ENCODE measurements around the gene TNIK.
"Not testable (repeated sequence)": the region's sequence is repeated elsewhere in the genome, so short reads cannot be mapped to it uniquely, and the experiment has no call there.

Gene TNIK

GRCh38 chr3:171129827-171130226, 330.4 kb downstream of the TNIK start:
- DNase-seq (ENCODE audit: low read depth in 2 of 2) = no peak

GRCh38 chr3:171127611-171128010, 332.6 kb downstream of the TNIK start:
- DNase-seq (ENCODE audit: low read depth in 2 of 2) = no peak

- DNase-seq (ENCODE audit: low read depth in 2 of 2) = no peak
These were observed 333.6 kb downstream of the TNIK start for GRCh38 chr3:171126478-171127209.

- DNase-seq (ENCODE audit: low read depth in 2 of 2) = no peak
These were observed 335.2 kb downstream of the TNIK start for GRCh38 chr3:171125010-171125409.

- DNase-seq (ENCODE audit: low read depth in 2 of 2) = no peak
These were observed 336.3 kb downstream of the TNIK start for GRCh38 chr3:171123915-171124314.

- no peak for DNase-seq (ENCODE audit: low read depth in 2 of 2)
These were observed 337.3 kb downstream of the TNIK start for GRCh38 chr3:171122861-171123260.

- DNase-seq (ENCODE audit: low read depth in 2 of 2) = no peak
These were observed 338.0 kb downstream of the TNIK start for GRCh38 chr3:171122240-171122639.

GRCh38 chr3:171121801-171122200, 338.4 kb downstream of the TNIK start:
- no peak for DNase-seq (ENCODE audit: low read depth in 2 of 2)

GRCh38 chr3:171119402-171119801, 340.8 kb downstream of the TNIK start:
- not testable (repeated sequence) for DNase-seq (ENCODE audit: low read depth in 2 of 2)

GRCh38 chr3:171118993-171119392, 341.2 kb downstream of the TNIK start:
- DNase-seq (ENCODE audit: low read depth in 2 of 2) = not testable (repeated sequence)

GRCh38 chr3:171116824-171117395, 343.3 kb downstream of the TNIK start:
- no peak for DNase-seq (ENCODE audit: low read depth in 2 of 2)

GRCh38 chr3:171116365-171116764, 343.8 kb downstream of the TNIK start:
- DNase-seq (ENCODE audit: low read depth in 2 of 2) = no peak

- no peak for DNase-seq (ENCODE audit: low read depth in 2 of 2)
These were observed 344.5 kb downstream of the TNIK start for GRCh38 chr3:171115667-171116066.

- no peak for DNase-seq (ENCODE audit: low read depth in 2 of 2)
These were observed 346.5 kb downstream of the TNIK start for GRCh38 chr3:171113716-171114115.

GRCh38 chr3:171110715-171111114, 349.5 kb downstream of the TNIK start:
- DNase-seq (ENCODE audit: low read depth in 2 of 2) = no peak

GRCh38 chr3:171108066-171108465, 352.1 kb downstream of the TNIK start:
- DNase-seq (ENCODE audit: low read depth in 2 of 2) = no peak

GRCh38 chr3:171103185-171103584, 357.0 kb downstream of the TNIK start:
- DNase-seq (ENCODE audit: low read depth in 2 of 2) = no peak

- no peak for DNase-seq (ENCODE audit: low read depth in 2 of 2)
These were observed 358.1 kb downstream of the TNIK start for GRCh38 chr3:171101982-171102641.

- DNase-seq (ENCODE audit: low read depth in 2 of 2) = no peak
These were observed 360.3 kb downstream of the TNIK start for GRCh38 chr3:171099911-171100310.

GRCh38 chr3:171095063-171095462, 365.1 kb downstream of the TNIK start:
- DNase-seq (ENCODE audit: low read depth in 2 of 2) = no peak

- no peak for DNase-seq (ENCODE audit: low read depth in 2 of 2)
These were observed 365.8 kb downstream of the TNIK start for GRCh38 chr3:171094411-171094810.

GRCh38 chr3:171093462-171093861, 366.7 kb downstream of the TNIK start:
- DNase-seq (ENCODE audit: low read depth in 2 of 2) = no peak

- DNase-seq (ENCODE audit: low read depth in 2 of 2) = no peak
These were observed 367.7 kb downstream of the TNIK start for GRCh38 chr3:171092467-171092911.

Data from stimulated activated CD4-positive, alpha-beta T cell treated with anti-CD3 and anti-CD28 coated beads, Interleukin-15, amount 100 ng/mL, for 48 hours (primary cell).